ENCODE data around the gene AP1S2.

- no peak for TF ChIP-seq CTCF (IDR thresholded peaks at IDR 0.05 in 2 of 3, conservative IDR thresholded peaks at IDR 0.05 in 1 of 3; ENCODE audit: borderline replicate concordance in 1 of 3, insufficient read depth in 1 of 3, low read depth in 2 of 3, low read length in 2 of 3)
- TF ChIP-seq POLR2A (IDR thresholded peaks at IDR 0.05; ENCODE audit: borderline replicate concordance, extremely low read depth, insufficient read depth, insufficient read length): no peak
- no peak for TF ChIP-seq YY1 (IDR thresholded peaks at IDR 0.05; ENCODE audit: extremely low read depth, insufficient replicate concordance, low read depth, low read length)
- peak; percentile 68 for TF ChIP-seq POLR2AphosphoS5 (IDR thresholded peaks at IDR 0.05; ENCODE audit: low read depth, low read length)
- TF ChIP-seq ZFX (IDR thresholded peaks at IDR 0.05): no peak
- TF ChIP-seq MAX (IDR thresholded peaks at IDR 0.05): peak; percentile 64
- no peak for TF ChIP-seq EZH2 (IDR thresholded peaks at IDR 0.05)
- TF ChIP-seq ELF1 (IDR thresholded peaks at IDR 0.05; ENCODE audit: borderline replicate concordance, low read depth): peak; percentile 83
- no peak for TF ChIP-seq SRF (IDR thresholded peaks at IDR 0.05; ENCODE audit: low read depth)
Measured at GRCh38 chrX:15854712-15855567, at the start of gene AP1S2.

All from HCT116 (cell line).